ENCODE measurements around the gene NR1D1. TPM values are rescaled to one million over a fixed set of nuclear protein-coding genes. Genes with fewer than 3 reads are reported as not detected.
A peak's percentile ranks its signal among the peaks of the same experiment; 100 is the strongest.
"Not testable (repeated sequence)": the region's sequence is repeated elsewhere in the genome, so short reads cannot be mapped to it uniquely, and the experiment has no call there.

Gene NR1D1
- total RNA-seq (1.7 TPM), polyA plus RNA-seq (ENCODE audit: insufficient read depth in 1 of 8, insufficient read length in 8 of 8, low replicate concordance in 1 of 8) (1 to 10 TPM; 2.0 to 5.6 (median 4.9) TPM)
- long read RNA-seq, donor 1: 0 reads
- long read RNA-seq, donor 2: 0 reads
- long read RNA-seq, donor 3: 0 reads
- long read RNA-seq, donor 4, partial matches to known transcripts: 0 of 1 reads
- long read RNA-seq, donor 4, other reads (novel, unspliced or antisense): 0 of 1 reads
- long read RNA-seq, donor 5, partial matches to known transcripts: 41 of 64 reads
- long read RNA-seq, donor 5, other reads (novel, unspliced or antisense): 21 of 64 reads
- long read RNA-seq, donor 6: 0 reads
- long read RNA-seq, donor 7: 0 reads
- long read RNA-seq, donor 8, partial matches to known transcripts: 0 of 4 reads
- long read RNA-seq, donor 8, other reads (novel, unspliced or antisense): 0 of 4 reads
- long read RNA-seq, donor 9, partial matches to known transcripts: 5 of 6 reads
- long read RNA-seq, donor 9, other reads (novel, unspliced or antisense): 0 of 6 reads
- long read RNA-seq, donor 10, partial matches to known transcripts: 16 of 17 reads
- long read RNA-seq, donor 10, other reads (novel, unspliced or antisense): 0 of 17 reads
- long read RNA-seq, donor 11: 0 reads

DNA sequence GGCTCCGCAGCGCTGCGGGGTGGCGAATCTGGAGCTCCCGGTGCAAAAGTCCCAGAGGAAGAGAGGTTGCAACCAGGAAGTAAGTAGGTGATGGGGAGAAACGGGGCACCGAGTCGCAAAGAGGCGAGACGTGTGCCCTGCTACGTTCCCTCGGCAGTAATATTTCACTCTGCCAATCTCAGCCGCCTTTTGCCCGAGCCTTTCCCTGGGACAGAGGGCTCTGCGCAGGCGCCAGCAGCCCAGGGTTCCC is at the start of gene NR1D1:
TSS of gene NR1D1 (minus strand) at position 171 of the 250 bp plus-strand sequence. CDS start 495 bp downstream, outside the sequence.
- peaks cover 8% of the 10 kb centered on the region for H3K27me3 ChIP-seq (ENCODE audit: control insufficient read depth, insufficient read depth, low read length)
- no peaks in the 10 kb centered on the region for H3K9me3 ChIP-seq (replicated peaks; ENCODE audit: control insufficient read depth, low read depth, low read length)
- under 1% methylated on average over 16 of the region's 16 CpGs for WGBS (ENCODE audit: insufficient coverage)
- peak within 1 kb of the TSS; percentile 94 for H3K27ac ChIP-seq (ENCODE audit: low read length)
- H3K36me3 ChIP-seq (ENCODE audit: control insufficient read depth, insufficient read depth, low read length): peaks cover 17% of the 10 kb centered on the region
- H3K4me1 ChIP-seq (ENCODE audit: control insufficient read depth, insufficient read depth, low read length): peaks cover 87% of the 10 kb centered on the region
- H3K4me3 ChIP-seq (ENCODE audit: low read length): peak within 1 kb of the TSS; percentile 59
- DNase-seq: no peak

DNA sequence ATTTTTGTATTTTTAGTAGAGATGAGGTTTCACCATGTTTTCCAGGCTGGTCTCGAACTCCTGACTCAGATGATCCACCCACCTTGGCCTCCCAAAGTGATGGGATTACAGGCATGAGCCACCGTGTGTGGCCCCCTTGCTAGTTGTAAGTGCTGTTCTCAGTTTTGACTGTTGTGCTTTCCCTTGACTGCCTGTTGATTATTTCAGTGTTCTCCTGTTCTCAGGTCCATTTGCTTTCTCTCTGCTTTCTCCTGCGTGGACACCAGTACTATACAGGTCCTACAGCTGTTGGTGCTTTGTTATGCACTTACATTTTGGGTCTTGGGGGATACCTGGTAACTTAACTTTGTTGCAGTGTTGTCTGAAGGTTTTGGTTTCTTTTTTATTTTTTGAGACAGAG is 48.1 kb upstream of the NR1D1 start:
- Histone ChIP-seq H3K9me3 (replicated peaks; ENCODE audit: control insufficient read depth, low read depth, low read length) (no peaks in the 10 kb centered on the region), H3K36me3 (ENCODE audit: control insufficient read depth, insufficient read depth, low read length) (peaks cover 74% of the 10 kb centered on the region), H3K4me3 (ENCODE audit: low read length) (no peak overlapping the region), H3K27ac (ENCODE audit: low read length) (no peak overlapping the region), H3K4me1 (ENCODE audit: control insufficient read depth, insufficient read depth, low read length) (no peaks in the 10 kb centered on the region), H3K27me3 (ENCODE audit: control insufficient read depth, insufficient read depth, low read length) (no peaks in the 10 kb centered on the region)
- WGBS (ENCODE audit: insufficient coverage): 75% methylated on average over 1 of the region's 3 CpGs
- DNase-seq: no peak

DNA sequence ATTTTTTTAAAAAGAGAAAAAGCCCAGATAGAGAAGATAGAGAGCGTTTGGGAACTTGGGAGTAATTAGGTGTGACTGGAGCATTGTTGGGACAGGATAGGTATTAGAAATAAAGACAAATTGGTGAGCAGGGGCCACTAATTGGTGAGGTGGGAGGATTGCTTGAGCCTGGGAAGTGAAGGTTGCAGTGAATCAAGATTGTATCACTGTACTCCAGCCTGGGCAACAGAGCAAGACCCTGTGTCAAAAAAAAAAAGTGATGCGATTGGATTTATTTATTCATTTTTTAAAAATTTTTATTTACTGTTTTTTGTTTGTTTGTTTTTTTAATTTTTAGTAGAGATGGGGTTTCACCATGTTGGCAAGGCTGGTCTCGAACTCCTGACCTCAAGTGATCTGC is 45.1 kb upstream of the NR1D1 start:
- Histone ChIP-seq H3K27me3 (ENCODE audit: control insufficient read depth, insufficient read depth, low read length) (no peaks in the 10 kb centered on the region), H3K9me3 (replicated peaks; ENCODE audit: control insufficient read depth, low read depth, low read length) (no peaks in the 10 kb centered on the region), H3K27ac (ENCODE audit: low read length) (no peak overlapping the region), H3K4me1 (ENCODE audit: control insufficient read depth, insufficient read depth, low read length) (no peaks in the 10 kb centered on the region), H3K4me3 (ENCODE audit: low read length) (no peak overlapping the region), H3K36me3 (ENCODE audit: control insufficient read depth, insufficient read depth, low read length) (peaks cover 72% of the 10 kb centered on the region)
- no peak for DNase-seq
- 92% methylated on average over 1 of the region's 3 CpGs for WGBS (ENCODE audit: insufficient coverage)

DNA sequence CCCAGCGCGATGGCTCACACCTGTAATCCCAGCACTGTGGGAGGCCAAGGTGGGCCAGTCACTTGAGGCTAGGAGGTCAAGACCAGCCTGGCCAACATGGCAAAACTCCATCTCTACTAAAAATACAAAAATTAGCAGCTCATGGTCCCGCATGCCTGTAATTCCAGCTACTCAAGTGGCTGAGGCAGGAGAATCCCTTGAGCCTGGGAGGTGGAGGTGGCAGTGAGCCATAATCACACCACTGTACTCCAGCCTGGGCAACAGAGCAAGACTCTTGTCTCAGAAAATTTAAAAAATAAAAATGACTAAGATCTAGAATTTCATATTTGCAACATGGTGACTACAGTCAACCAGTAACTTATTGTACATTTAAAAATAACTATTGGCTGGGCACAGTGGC is 42.8 kb upstream of the NR1D1 start:
- H3K36me3 ChIP-seq (ENCODE audit: control insufficient read depth, insufficient read depth, low read length): peaks cover 53% of the 10 kb centered on the region
- not testable (repeated sequence) for H3K27ac ChIP-seq (ENCODE audit: low read length); H3K27me3 ChIP-seq (ENCODE audit: control insufficient read depth, insufficient read depth, low read length); H3K4me1 ChIP-seq (ENCODE audit: control insufficient read depth, insufficient read depth, low read length); H3K4me3 ChIP-seq (ENCODE audit: low read length); DNase-seq; H3K9me3 ChIP-seq (replicated peaks; ENCODE audit: control insufficient read depth, low read depth, low read length)
- 90% methylated on average over 2 of the region's 3 CpGs for WGBS (ENCODE audit: insufficient coverage)

- Histone ChIP-seq H3K27ac (ENCODE audit: low read length) (peak overlapping the region; percentile 98), H3K36me3 (ENCODE audit: control insufficient read depth, insufficient read depth, low read length) (peaks cover 43% of the 10 kb centered on the region), H3K4me1 (ENCODE audit: control insufficient read depth, insufficient read depth, low read length) (peaks cover 5% of the 10 kb centered on the region), H3K27me3 (ENCODE audit: control insufficient read depth, insufficient read depth, low read length) (no peaks in the 10 kb centered on the region), H3K9me3 (replicated peaks; ENCODE audit: control insufficient read depth, low read depth, low read length) (no peaks in the 10 kb centered on the region), H3K4me3 (ENCODE audit: low read length) (peak overlapping the region; percentile 79)
- WGBS (ENCODE audit: insufficient coverage): 15% methylated on average over 10 of the region's 14 CpGs
- DNase-seq: peak; percentile 21
Measured at GRCh38 chr17:40139566-40140058, 39.2 kb upstream of the NR1D1 start.

GRCh38 chr17:40135817-40136216 is 35.4 kb upstream of the NR1D1 start:
- Histone ChIP-seq H3K27ac (ENCODE audit: low read length) (no peak overlapping the region), H3K4me3 (ENCODE audit: low read length) (no peak overlapping the region), H3K36me3 (ENCODE audit: control insufficient read depth, insufficient read depth, low read length) (peaks cover 54% of the 10 kb centered on the region), H3K4me1 (ENCODE audit: control insufficient read depth, insufficient read depth, low read length) (peaks cover 5% of the 10 kb centered on the region), H3K9me3 (replicated peaks; ENCODE audit: control insufficient read depth, low read depth, low read length) (no peaks in the 10 kb centered on the region), H3K27me3 (ENCODE audit: control insufficient read depth, insufficient read depth, low read length) (no peaks in the 10 kb centered on the region)
- DNase-seq: peak; percentile 24
- WGBS (ENCODE audit: insufficient coverage): 100% methylated on average over 1 of the region's 3 CpGs

GRCh38 chr17:40134184-40134583 is 33.8 kb upstream of the NR1D1 start:
- peaks cover 70% of the 10 kb centered on the region for H3K36me3 ChIP-seq (ENCODE audit: control insufficient read depth, insufficient read depth, low read length)
- H3K9me3 ChIP-seq (replicated peaks; ENCODE audit: control insufficient read depth, low read depth, low read length): no peaks in the 10 kb centered on the region
- H3K27me3 ChIP-seq (ENCODE audit: control insufficient read depth, insufficient read depth, low read length): no peaks in the 10 kb centered on the region
- DNase-seq: no peak
- H3K4me1 ChIP-seq (ENCODE audit: control insufficient read depth, insufficient read depth, low read length): no peaks in the 10 kb centered on the region
- no peak overlapping the region for H3K4me3 ChIP-seq (ENCODE audit: low read length)
- no peak overlapping the region for H3K27ac ChIP-seq (ENCODE audit: low read length)
- WGBS (ENCODE audit: insufficient coverage): 76% methylated on average over 4 of the region's 7 CpGs

DNA sequence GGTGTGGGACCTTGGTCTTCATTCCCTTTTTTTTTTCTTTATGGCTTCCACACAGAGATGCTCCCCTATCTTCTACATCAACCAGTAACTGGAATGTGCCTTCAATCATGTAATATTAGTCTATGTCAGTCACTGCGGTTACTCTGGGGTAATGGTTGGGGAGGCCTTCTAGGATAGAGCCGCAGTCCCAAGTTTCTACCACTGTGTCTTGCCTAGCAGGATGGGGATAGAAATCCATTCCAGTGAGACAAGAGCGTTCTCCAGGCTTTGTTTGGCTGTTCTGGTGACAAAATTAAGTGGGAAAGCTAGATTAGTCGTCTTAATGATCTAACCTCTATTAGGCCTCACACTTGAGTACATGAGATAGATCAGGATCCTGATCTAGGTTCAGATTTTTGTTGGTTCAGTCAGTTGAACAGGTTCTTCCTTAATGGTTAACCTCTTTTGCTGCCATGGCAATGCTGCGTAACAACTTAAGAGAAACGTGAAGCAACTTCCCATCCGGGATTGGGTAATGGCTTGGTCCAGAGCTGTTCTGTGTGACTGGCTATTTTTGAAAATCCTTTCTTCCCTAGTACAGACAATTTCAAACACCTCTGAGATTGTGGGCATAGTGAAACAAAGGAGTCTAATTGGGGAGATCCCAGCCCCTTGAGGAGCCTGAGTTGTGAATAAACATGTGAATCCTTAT is 30.1 kb upstream of the NR1D1 start:
- peak; percentile 68 for DNase-seq
- whole genome bisulfite sequencing (ENCODE audit: insufficient coverage): 100% methylated on average over 1 of the region's 7 CpGs
- no peaks in the 10 kb centered on the region for H3K27me3 ChIP-seq (ENCODE audit: control insufficient read depth, insufficient read depth, low read length)
- peaks cover 86% of the 10 kb centered on the region for H3K36me3 ChIP-seq (ENCODE audit: control insufficient read depth, insufficient read depth, low read length)
- no peak overlapping the region for H3K27ac ChIP-seq (ENCODE audit: low read length)
- H3K4me3 ChIP-seq (ENCODE audit: low read length): no peak overlapping the region
- H3K9me3 ChIP-seq (replicated peaks; ENCODE audit: control insufficient read depth, low read depth, low read length): no peaks in the 10 kb centered on the region
- no peaks in the 10 kb centered on the region for H3K4me1 ChIP-seq (ENCODE audit: control insufficient read depth, insufficient read depth, low read length)

- H3K27me3 ChIP-seq (ENCODE audit: control insufficient read depth, insufficient read depth, low read length): no peaks in the 10 kb centered on the region
- DNase-seq: no peak
- H3K9me3 ChIP-seq (replicated peaks; ENCODE audit: control insufficient read depth, low read depth, low read length): no peaks in the 10 kb centered on the region
- H3K27ac ChIP-seq (ENCODE audit: low read length): no peak overlapping the region
- H3K4me1 ChIP-seq (ENCODE audit: control insufficient read depth, insufficient read depth, low read length): peaks cover 3% of the 10 kb centered on the region
- WGBS (ENCODE audit: insufficient coverage): 64% methylated on average over 2 of the region's 5 CpGs
- H3K4me3 ChIP-seq (ENCODE audit: low read length): no peak overlapping the region
- H3K36me3 ChIP-seq (ENCODE audit: control insufficient read depth, insufficient read depth, low read length): peaks cover 80% of the 10 kb centered on the region
Measured at GRCh38 chr17:40129498-40129897, 29.1 kb upstream of the NR1D1 start.
